Sciatic nerve (tissue), 2 donors: ENCODE results near the gene WNT6. TPM values are rescaled to one million over a fixed set of nuclear protein-coding genes. Genes with fewer than 3 reads are reported as not detected.
A peak's percentile ranks its signal among the peaks of the same experiment; 100 is the strongest.

ENCODE experiments used
- ATAC-seq: fragments of 200-7000 bp; cut with Tn5 transposase; one replicate; pipeline ENCODE4 v1.9.1; 2020; ENCODE audit warnings: mild to moderate bottlenecking, moderate library complexity
- DNase-seq: peaks from one replicate; pipeline ENCODE4 v3.0.0-alpha.2; 2020; ENCODE audit warnings: low spot score
- intact Hi-C: fragments of 100-400 bp; cut with DNase I; formaldehyde crosslinking; loops from one replicate; pipeline ENCODE4 v1.14.2; 2022
- total RNA-seq: library from RNA; stranded (reverse); fragmentation: NEBNext Ultra II Directional; extraction: Animal tissue kit (Norgen Biotek cat#: 25700); gene quantifications from one replicate; pipeline ENCODE4 v1.2.1, GENCODE V29; 2021
- donor health status: DM: no; HTN: no; CAD: no.
- donor health status: DM: no; HTN: no; CAD: no.

WNT6 gene
- 23.3 TPM for total RNA-seq

DNA sequence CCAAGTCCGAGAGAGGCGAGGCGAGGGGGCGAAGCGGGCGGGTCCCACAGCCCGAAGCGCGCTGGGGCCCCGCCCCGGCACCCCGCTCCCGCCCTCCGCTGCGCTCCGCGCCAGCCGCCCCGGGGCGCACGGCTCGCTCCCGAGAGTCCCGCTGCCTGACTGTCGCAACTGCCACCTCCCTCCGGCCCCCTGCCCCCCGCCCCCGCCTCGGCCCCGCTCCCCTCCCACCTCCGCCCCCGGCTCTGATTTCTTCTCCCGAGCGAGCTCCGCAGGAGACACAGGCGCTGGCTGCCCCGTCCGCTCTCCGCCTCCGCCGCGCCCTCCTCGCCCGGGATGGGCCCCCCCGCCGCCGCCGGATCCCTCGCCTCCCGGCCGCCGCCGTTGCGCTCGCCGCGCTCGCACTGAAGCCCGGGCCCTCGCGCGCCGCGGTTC is at the start of gene WNT6:
Gene WNT6, plus strand, starts transcription at position 250 of the 432 bp plus-strand sequence. CDS start 233 bp downstream, outside the sequence.
- ATAC-seq, result no peak
- intact Hi-C loops, result no loop called here
- peak; percentile 63 for DNase-seq

DNA sequence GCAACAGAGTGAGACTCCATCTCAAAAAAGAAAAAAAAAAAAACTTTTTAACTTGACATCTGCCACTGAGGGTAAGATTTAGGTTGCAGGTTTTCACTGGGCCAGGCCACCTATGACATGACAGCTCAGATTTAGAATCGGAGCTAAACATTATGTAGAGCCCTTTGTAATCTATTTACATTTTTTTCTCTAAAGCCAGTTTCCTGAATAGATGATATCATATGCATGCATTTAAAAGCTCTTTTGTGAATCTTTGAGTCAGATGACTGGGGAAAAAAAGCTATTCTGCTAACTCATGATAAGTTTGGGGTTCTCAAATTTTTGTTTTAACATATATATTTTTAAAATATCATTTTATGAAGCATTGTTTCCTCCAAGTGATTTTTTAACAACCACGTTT is 49.3 kb upstream of the WNT6 start:
- intact Hi-C loops, result no loop called here
- ATAC-seq, result no peak
- peak; percentile 7 for DNase-seq

DNA sequence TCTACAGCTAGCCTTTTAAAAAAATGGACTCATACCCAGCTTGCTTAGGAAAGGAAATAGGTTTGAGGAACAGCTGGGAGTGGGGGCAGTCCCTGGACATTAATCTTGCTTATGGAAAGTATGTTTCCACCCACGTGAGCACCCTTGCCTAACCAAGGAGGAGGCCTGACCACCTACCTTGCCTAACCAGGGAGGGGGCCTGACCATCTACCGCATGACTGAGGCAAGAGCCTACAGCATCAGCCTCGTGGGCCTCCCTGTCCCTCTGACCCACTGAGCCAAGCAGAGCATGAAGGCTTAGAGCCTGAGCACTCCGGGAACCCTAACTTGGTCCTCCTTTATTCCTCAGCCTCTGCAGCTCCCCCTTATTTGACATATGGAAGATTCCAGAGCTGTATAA is 48.2 kb upstream of the WNT6 start:
- peak; percentile 50 for DNase-seq
- intact Hi-C loops, result no loop called here
- no peak for ATAC-seq

GRCh38 chr2:218812096-218812815 is 47.3 kb upstream of the WNT6 start:
- intact Hi-C loops, result no loop called here
- ATAC-seq, result no peak
- peak; percentile 49 for DNase-seq

DNA sequence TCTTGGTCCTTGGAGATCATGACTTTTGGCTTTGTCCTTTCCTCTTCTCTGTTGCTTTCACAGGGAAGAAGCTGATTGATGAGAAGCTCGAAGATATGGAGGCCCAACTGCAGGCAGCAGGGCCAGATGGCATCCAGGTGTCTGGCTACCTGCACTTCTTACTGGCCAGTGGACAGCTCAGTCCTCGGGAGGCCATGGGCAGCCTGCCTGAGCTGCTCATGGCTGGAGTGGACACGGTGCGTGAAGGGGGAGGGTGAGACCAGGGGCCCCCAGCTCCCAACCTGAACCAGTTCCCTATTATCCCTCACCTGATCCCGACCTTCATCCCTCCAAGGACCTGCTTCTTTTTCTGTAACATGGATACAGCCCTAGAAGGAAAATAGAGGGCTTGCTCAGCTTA is 46.7 kb upstream of the WNT6 start:
- ATAC-seq (no peak), DNase-seq (peak; percentile 28)
- intact Hi-C loops, result no loop called here

DNA sequence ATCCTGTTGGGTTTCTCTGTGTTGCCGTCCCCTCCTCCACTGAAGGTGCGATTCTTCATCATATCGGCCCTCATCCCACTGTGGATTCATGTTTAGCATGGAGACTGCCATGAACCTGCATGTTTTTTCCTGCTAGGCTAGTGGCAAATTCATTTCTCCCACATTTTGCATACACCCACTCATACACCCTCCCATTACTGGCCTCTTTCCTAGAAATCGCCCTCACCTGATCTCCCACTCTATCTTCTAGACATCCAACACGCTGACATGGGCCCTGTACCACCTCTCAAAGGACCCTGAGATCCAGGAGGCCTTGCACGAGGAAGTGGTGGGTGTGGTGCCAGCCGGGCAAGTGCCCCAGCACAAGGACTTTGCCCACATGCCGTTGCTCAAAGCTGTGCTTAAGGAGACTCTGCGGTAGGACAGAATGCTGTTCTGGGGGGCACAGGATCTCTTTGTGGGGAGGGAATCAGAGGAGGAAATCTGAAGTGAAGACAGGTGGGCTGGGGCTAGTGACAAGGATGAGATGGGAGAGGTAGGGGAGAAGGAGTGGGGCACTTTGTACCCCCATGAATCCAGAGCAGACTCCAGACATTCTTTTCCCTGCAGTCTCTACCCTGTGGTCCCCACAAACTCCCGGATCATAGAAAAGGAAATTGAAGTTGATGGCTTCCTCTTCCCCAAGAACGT is 45.7 kb upstream of the WNT6 start:
- ATAC-seq (no peak), DNase-seq (peak; percentile 28)
- intact Hi-C loops, result no loop called here

GRCh38 chr2:218814540-218815243 is 44.9 kb upstream of the WNT6 start:
- intact Hi-C loops, result no loop called here
- DNase-seq (peak; percentile 48), ATAC-seq (no peak)

DNA sequence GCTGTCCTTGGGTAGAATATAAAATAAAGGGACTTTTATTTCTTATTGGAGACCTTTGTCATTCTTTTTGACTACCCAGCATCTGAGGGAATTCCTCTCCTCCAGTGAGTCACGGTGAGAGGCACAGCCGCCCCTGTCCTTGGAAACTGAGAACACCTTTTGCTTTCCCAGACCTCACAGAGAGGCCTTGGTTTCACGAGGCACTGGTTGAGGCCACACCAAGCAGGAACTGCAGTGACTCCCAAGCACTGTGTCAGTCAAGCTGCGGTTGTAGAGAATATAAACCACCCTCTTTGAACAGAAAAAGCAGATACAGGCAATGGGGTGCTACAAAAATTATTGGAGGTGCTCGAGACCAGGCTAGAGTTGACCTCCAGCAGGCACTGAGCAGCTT is 44.4 kb upstream of the WNT6 start:
- intact Hi-C loops, result no loop called here
- DNase-seq, result peak; percentile 30

GRCh38 chr2:218815649-218816048 is 44.0 kb upstream of the WNT6 start:
- no peak for ATAC-seq
- peak; percentile 8 for DNase-seq
- intact Hi-C loops, result no loop called here

More for the DNA sequence above, 44.4 kb upstream of the WNT6 start:
- no peak for ATAC-seq

- intact Hi-C loops, result no loop called here
- ATAC-seq, result no peak
- peak; percentile 9 for DNase-seq
Observed at GRCh38 chr2:218816561-218817011, 43.0 kb upstream of the WNT6 start.

DNA sequence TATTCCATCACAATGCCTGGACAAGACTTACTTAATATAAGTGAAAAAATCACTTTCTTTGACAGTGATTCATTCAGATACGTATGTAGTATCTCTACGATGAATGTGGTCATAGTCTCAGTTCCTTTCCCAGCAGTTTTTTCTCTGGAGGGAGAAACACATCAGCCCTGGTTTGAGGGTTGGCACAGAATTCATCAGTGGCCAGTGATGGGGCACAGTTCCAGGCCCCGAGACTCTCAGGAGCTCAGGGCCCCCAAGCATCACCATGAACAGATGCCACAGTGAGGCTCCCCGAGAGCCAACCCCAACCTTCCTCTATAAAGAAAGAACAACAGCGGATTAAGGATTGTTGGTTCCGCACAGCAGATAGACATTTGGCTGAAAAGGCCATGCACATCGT is 40.5 kb upstream of the WNT6 start:
- DNase-seq, result peak; percentile 21
- intact Hi-C loops, result no loop called here
- ATAC-seq, result no peak

GRCh38 chr2:218820746-218821369 is 38.7 kb upstream of the WNT6 start:
- intact Hi-C loops, result no loop called here
- DNase-seq (peak; percentile 45), ATAC-seq (no peak)

DNA sequence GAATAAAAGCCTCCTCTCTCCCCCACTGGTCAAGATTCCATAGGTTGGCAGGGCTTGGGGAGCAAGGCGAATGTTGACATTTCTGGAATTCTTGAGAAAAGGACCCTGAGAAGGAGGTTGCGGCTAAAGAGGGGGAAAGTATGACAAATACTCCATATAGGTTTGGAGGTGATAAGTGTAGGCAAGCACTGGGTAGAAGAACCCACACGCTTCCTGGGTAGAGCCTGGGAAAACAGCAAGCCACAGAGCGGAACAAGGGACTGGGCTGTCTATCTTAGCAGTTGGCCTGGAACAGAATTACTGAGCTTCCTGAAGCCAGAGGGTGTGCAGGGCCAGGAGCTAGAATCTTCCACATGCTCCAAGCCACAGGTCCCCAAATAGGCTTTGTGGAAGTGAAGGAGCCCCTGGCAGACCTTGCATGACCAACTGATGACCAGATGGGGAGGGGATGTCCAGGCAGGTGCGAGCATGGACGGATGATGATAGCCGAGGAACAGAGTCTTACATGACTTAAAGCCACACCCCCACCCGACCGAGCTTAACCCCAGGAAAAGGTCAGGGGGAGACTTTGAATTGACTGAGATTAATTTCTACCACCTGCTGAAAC is 37.9 kb upstream of the WNT6 start:
- ATAC-seq, result no peak
- DNase-seq, result peak; percentile 26
- intact Hi-C loops, result no loop called here

DNA sequence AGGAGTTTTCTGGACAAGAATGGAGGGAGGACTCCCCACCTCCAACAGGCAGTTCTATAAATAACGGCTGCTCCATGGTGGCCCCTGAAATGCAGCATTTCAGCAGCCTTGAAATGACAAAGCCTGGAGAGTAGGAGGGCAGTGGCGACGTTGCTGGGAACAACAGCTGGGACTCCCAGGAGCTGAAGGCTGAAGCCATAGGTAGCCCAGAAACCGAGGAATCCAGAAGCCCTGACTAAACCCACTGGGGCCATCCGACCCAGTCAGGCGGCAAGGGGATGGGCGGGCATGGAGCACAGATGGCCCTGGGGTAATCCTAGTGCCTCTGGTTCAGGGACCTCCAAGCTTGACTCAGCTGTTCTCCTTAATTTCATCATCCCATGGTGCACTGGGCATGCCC is 37.0 kb upstream of the WNT6 start:
- intact Hi-C loops, result no loop called here
- no peak for ATAC-seq
- DNase-seq, result peak; percentile 28

- intact Hi-C loops, result no loop called here
- DNase-seq (peak; percentile 21), ATAC-seq (no peak)
Observed at GRCh38 chr2:218823196-218823855, 36.3 kb upstream of the WNT6 start.

DNA sequence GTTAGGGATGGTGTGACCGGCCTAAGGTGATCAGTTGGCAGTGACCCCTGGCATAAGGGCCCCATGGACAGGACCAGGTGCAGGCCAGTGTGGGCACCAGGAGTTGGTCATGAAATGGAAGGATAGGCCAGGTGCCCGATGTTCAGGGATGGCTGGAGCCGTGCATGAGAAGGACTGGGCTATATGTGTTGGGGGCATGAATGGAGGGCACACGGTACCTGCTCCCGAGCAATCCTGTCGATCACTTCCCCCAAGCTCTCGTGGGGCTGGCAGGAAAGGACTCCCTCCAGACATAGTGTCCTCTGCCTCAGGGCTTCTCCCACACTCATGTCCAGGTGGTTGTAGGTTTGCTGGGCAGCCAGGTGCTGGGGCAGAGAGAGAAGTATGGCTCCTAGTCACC is 35.6 kb upstream of the WNT6 start:
- ATAC-seq, result no peak
- DNase-seq, result peak; percentile 40
- intact Hi-C loops, result no loop called here

GRCh38 chr2:218826791-218827190 is 32.8 kb upstream of the WNT6 start:
- DNase-seq, result peak; percentile 44
- no peak for ATAC-seq
- intact Hi-C loops, result no loop called here

DNA sequence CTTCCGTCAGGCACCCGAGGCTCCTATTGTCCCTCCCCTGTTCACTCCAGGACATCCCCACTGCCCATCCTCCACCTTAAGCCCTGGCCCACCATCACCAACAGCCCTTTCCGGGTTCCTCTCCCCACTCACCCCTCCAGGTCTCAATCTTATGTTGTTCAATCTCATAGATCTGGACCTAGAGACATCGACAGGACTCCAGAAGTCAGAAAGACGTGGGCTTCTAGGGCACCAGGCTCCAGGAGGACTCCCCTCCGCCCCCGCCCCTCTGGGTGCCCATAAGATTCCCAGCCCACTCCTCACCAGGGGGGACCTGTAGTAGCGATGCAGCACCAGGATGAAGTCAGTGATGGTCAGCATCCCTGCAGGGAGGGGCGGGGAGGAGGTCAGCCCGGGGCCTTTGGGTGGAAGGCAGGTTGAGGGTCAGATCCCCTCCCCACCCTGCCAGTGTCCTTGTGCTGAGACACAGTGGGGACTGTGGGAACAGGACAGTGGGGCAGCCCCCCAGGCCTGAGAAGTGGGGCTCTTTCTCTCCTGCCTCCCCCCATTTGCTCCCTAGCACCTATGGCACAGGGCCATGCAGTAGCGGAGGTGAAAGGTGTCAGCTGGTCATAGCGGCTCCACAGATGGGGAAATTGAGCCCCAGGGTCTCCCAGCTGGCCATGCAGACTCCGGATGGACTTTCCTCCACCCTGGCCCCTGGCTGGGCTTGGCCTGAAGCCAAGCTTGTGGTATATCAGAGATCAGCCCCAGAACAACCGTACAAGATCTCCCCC is 31.7 kb upstream of the WNT6 start:
- no peak for ATAC-seq
- intact Hi-C loops, result no loop called here
- peak; percentile 53 for DNase-seq
